Measurements from ENCODE around the gene CFAP46. TPM values are rescaled to one million over a fixed set of nuclear protein-coding genes. Genes with fewer than 3 reads are reported as not detected.

The CFAP46 gene
- total and polyA plus RNA-seq, 2 of the 8 experiments (the other 6 are each of a cell fraction or from before 2014, with no cell fraction given), result 2.6 to 4.8 TPM

DNA sequence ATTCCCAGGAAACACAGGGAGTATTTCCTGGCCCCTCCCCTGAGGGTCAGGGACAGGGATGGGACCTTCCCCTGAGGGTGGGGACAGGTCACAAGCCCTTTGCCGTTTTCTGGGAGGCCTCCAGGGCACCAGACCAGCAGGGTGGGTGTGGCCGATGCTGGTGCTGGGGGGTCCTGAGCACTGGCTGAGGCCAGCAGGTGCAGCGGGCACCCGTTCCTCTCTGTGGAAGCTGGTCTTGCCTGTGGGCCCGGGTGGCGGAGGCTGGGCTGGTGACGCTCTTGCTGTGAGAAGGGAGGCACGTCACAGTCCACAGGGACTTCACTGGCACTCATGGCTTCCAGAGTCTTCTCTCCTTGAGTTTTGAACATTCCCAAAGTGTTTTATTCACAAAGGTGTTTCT is 44.2 kb upstream of the CFAP46 start:
- Histone ChIP-seq H3K9ac (replicated peaks in 1 of 4; ENCODE audit: extremely low read depth in 1 of 4, low read depth in 3 of 4, low read length in 3 of 4) (no peak overlapping the region), H3K56ac (replicated peaks; ENCODE audit: insufficient read length, low read depth, low read length) (no peak overlapping the region), H4K5ac (ENCODE audit: insufficient read length, low read depth, low read length) (no peak overlapping the region), H2BK15ac (ENCODE audit: low read length) (no peak overlapping the region), H2AK5ac (ENCODE audit: low read depth, low read length) (no peak overlapping the region), H3K18ac (ENCODE audit: extremely low read depth, low read length) (no peak overlapping the region), H3K27ac (ENCODE audit: low read depth, low read length) (no peak overlapping the region), H2BK20ac (ENCODE audit: low read length) (no peak overlapping the region), H3K23ac (ENCODE audit: insufficient read length) (no peak overlapping the region), H3K36me3 (ENCODE audit: control insufficient read depth in 2 of 4, insufficient read depth in 4 of 4, low read length in 3 of 4) (no peaks in the 10 kb centered on the region), H3K79me2 (ENCODE audit: control insufficient read depth in 1 of 2, insufficient read depth in 2 of 2, low read length in 2 of 2) (no peaks in the 10 kb centered on the region), H4K91ac (replicated peaks; ENCODE audit: insufficient read length, low read length) (no peak overlapping the region), H3K9me3 (ENCODE audit: insufficient read depth in 2 of 2, low read depth in 1 of 2, low read length in 1 of 2) (no peaks in the 10 kb centered on the region), H2BK5ac (ENCODE audit: low read depth, low read length) (no peak overlapping the region), H2AFZ (ENCODE audit: low read length) (no peak overlapping the region), H3K4me3 (ENCODE audit: extremely low read depth in 1 of 4, insufficient read depth in 2 of 4, low read depth in 3 of 4, low read length in 4 of 4) (no peak overlapping the region), H2BK120ac (replicated peaks; ENCODE audit: low read depth, low read length) (no peak overlapping the region), H4K8ac (ENCODE audit: extremely low read depth, insufficient read depth, low read length) (no peak overlapping the region), H3K4me2 (ENCODE audit: insufficient read depth in 1 of 2, low read depth in 2 of 2, low read length in 2 of 2) (no peak overlapping the region), H2BK12ac (ENCODE audit: low read depth, low read length) (no peak overlapping the region), H3K4me1 (replicated peaks in 1 of 4; ENCODE audit: control insufficient read depth in 3 of 4, insufficient read depth in 4 of 4, low read length in 3 of 4) (peaks cover 0 to 9% (median 1%) of the 10 kb centered on the region in 4 experiments; a peak in 1 of 7 replicates), H3K79me1 (ENCODE audit: low read depth, low read length) (no peaks in the 10 kb centered on the region), H3K14ac (ENCODE audit: insufficient read length) (no peak overlapping the region), H3K4ac (replicated peaks; ENCODE audit: insufficient read length, low read depth, low read length) (no peak overlapping the region), H4K20me1 (replicated peaks in 1 of 2; ENCODE audit: control insufficient read depth in 1 of 2, insufficient read depth in 2 of 2, low read length in 2 of 2) (no peaks in the 10 kb centered on the region), H3K27me3 (replicated peaks in 1 of 4; ENCODE audit: control insufficient read depth in 3 of 4, extremely low read depth in 1 of 4, insufficient read depth in 3 of 4, low read length in 3 of 4) (no peaks in the 10 kb centered on the region), H3K23me2 (ENCODE audit: low read depth, low read length) (no peaks in the 10 kb centered on the region)
- DNase-seq (ENCODE audit: low read depth in 1 of 2, low spot score in 2 of 2) (no peak), FAIRE-seq (no peak)
- WGBS, 2 experiments (ENCODE audit: extremely low coverage in 1 of 2, insufficient coverage in 1 of 2, insufficient read length in 1 of 2, insufficient replicate concordance in 2 of 2, low coverage in 1 of 2, low lambda C conversion rate in 2 of 2, missing lambda C conversion rate in 1 of 2), result 85% methylated on average over 8 of the region's 8 CpGs; no CpG with 5 or more reads in 1 of the 2 experiments
- CTCF ChIA-PET (ENCODE audit: partially characterized antibody), result interaction anchor here (0.8 to 3.3 kb wide), 3 partner anchors 8 to 138 kb away, joined by 3 to 9 read pairs (median 3); no protein-coding TSS in a partner anchor
- POLR2A ChIA-PET (ENCODE audit: partially characterized antibody), result interaction anchor here (0.7 kb wide), 1 partner anchor 193 kb away, joined by 3 read pairs; no protein-coding TSS in a partner anchor
- TF ChIP-seq EP300 (IDR thresholded peaks at IDR 0.05; ENCODE audit: borderline replicate concordance in 1 of 2, low read depth in 2 of 2, low read length in 2 of 2), result no peak
- TF ChIP-seq TEAD4 (IDR thresholded peaks at IDR 0.05; ENCODE audit: low read depth, low read length), result no peak
- no peak for TF ChIP-seq HDAC2 (IDR thresholded peaks at IDR 0.05; ENCODE audit: borderline replicate concordance in 1 of 2, low read depth in 2 of 2, low read length in 2 of 2)
- TF ChIP-seq RFX5 (IDR thresholded peaks at IDR 0.05; ENCODE audit: borderline replicate concordance, low read depth, low read length), result no peak
- no peak for TF ChIP-seq CBX5 (IDR thresholded peaks at IDR 0.05; ENCODE audit: low read depth, low read length)
